Fibroblast of pulmonary artery (primary cell): Measurements from ENCODE around the gene NDUFV2.

Experiments
- DNase-seq: peaks from one replicate; pipeline ENCODE4 v3.0.0-alpha.2; 2010; ENCODE audit warnings: low read depth
- H3K4me3 ChIP-seq: replicated peaks from 2 replicates; pipeline ENCODE4 v1.5.1; 2011; ENCODE audit warnings: low read depth, mild to moderate bottlenecking, control low read depth, low read length, moderate library complexity
- CTCF ChIP-seq: IDR thresholded peaks from 2 replicates; pipeline ENCODE4 v1.5.1; 2011; ENCODE audit warnings: mild to moderate bottlenecking, control low read depth, low read length, inconsistent platforms; ENCODE audit errors: missing control alignments

Gene NDUFV2

GRCh38 chr18:9172506-9173127 is 70.1 kb downstream of the NDUFV2 start:
- no peak for DNase-seq
- TF ChIP-seq CTCF: no peak
- no peak overlapping the region for H3K4me3 ChIP-seq

DNA sequence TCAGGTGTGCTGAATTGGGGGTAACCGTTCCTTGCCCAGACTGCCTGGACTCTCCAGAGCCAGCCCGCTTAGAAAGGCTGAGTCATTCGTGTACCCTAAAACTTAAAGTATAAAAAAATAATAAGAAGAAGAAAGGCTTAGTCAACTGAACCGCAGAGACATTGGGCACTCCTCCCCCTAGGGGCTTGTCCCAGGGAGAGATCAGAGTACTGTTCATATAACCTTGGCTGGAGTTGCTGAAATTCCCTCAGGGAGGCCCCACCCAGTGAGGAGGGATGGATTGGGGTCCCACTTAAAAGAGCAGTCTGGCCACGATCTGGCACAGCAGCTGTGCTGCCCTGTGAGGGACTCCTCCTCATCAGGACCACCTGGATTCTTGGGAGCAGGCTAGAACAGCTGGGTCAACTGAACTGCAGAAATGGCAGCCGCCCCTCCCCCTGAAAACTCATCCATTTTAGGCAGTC is 71.3 kb downstream of the NDUFV2 start:
- no peak overlapping the region for H3K4me3 ChIP-seq
- TF ChIP-seq CTCF: no peak
- no peak for DNase-seq

DNA sequence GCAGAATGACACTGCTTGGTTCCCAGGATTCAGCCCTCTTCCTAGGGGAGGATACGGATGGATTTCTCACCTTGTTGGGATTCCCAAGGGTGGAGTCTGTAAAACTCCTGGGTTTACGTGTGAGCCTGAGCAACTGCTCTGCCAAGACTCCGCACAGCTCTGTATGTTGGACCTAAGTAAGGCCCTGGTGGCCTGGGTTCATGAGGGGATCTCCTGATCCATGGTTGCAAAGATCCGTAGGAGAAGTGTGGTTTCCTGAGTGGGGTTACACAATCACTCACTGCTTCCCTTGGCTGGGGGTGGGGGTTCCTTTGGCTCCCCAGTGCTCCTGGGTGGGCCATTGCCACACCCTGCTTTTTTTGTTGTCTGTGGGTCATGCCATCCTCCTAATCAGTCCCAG is 71.8 kb downstream of the NDUFV2 start:
- no peak overlapping the region for H3K4me3 ChIP-seq
- TF ChIP-seq CTCF: no peak
- DNase-seq: no peak

GRCh38 chr18:9175115-9175514 is 72.6 kb downstream of the NDUFV2 start:
- no peak overlapping the region for H3K4me3 ChIP-seq
- no peak for TF ChIP-seq CTCF
- DNase-seq: no peak

GRCh38 chr18:9177031-9177430 is 74.5 kb downstream of the NDUFV2 start:
- DNase-seq: no peak
- TF ChIP-seq CTCF: no peak
- no peak overlapping the region for H3K4me3 ChIP-seq

- no peak for TF ChIP-seq CTCF
- DNase-seq: no peak
- no peak overlapping the region for H3K4me3 ChIP-seq
These were observed 75.0 kb downstream of the NDUFV2 start for GRCh38 chr18:9177466-9177865.

- TF ChIP-seq CTCF: no peak
- no peak for DNase-seq
- no peak overlapping the region for H3K4me3 ChIP-seq
These were observed 76.1 kb downstream of the NDUFV2 start for GRCh38 chr18:9178557-9178956.
